Loucy (cell line): ENCODE data around the gene RAPGEF5.

ENCODE experiments used
- H2AFZ ChIP-seq: fragments of 200-600 bp; sonication (generic); 2 replicates; pipeline ENCODE4 v1.6.0; 2016; ENCODE audit warnings: antibody characterized with exemption, mild to moderate bottlenecking, low read length, moderate library complexity
- H3F3A ChIP-seq: fragments of 200-600 bp; 2 replicates; pipeline ENCODE4 v1.6.0; 2016; ENCODE audit warnings: antibody characterized with exemption, low read depth, mild to moderate bottlenecking
- H3K27me3 ChIP-seq: fragments of 200-600 bp; sonication (generic); 2 replicates; pipeline ENCODE4 v1.6.1; 2014; ENCODE audit warnings: low read length, mild to moderate bottlenecking; ENCODE audit not compliant: insufficient read depth, poor library complexity, severe bottlenecking
- H3K36me3 ChIP-seq: fragments of 200-600 bp; sonication (generic); 2 replicates; pipeline ENCODE4 v1.6.1; 2016; ENCODE audit warnings: low read length; ENCODE audit not compliant: insufficient read depth
- H3K4me1 ChIP-seq: fragments of 200-600 bp; sonication (generic); 2 replicates; pipeline ENCODE4 v1.5.1; 2014; ENCODE audit warnings: low read length, mild to moderate bottlenecking; ENCODE audit not compliant: insufficient read depth, poor library complexity, severe bottlenecking
- H3K4me2 ChIP-seq: fragments of 200-600 bp; sonication (generic); 2 replicates; pipeline ENCODE4 v1.6.0; 2014; ENCODE audit warnings: antibody characterized with exemption, low read length, low read depth, mild to moderate bottlenecking; ENCODE audit not compliant: poor library complexity, severe bottlenecking
- H3K4me3 ChIP-seq: fragments of 200-600 bp; sonication (generic); 2 replicates; pipeline ENCODE4 v1.5.1; 2014; ENCODE audit warnings: low read length, mild to moderate bottlenecking, mixed read lengths; ENCODE audit not compliant: poor library complexity, severe bottlenecking
- H3K79me2 ChIP-seq: fragments of 200-600 bp; sonication (generic); 2 replicates; pipeline ENCODE4 v1.6.1; 2014; ENCODE audit warnings: low read length; ENCODE audit not compliant: insufficient read depth
- H3K9ac ChIP-seq: fragments of 200-600 bp; sonication (generic); 2 replicates; pipeline ENCODE4 v1.6.0; 2014; ENCODE audit warnings: mild to moderate bottlenecking, low read depth, low read length, moderate library complexity; ENCODE audit not compliant: poor library complexity, severe bottlenecking
- H3K9me2 ChIP-seq: fragments of 200-600 bp; sonication (generic); replicated peaks from 2 replicates; pipeline ENCODE4 v1.6.1; 2016; ENCODE audit warnings: low read depth, low read length, mixed read lengths
- H3K9me3 ChIP-seq: fragments of 200-600 bp; sonication (generic); 2 replicates; pipeline ENCODE4 v1.6.1; 2014; ENCODE audit warnings: mild to moderate bottlenecking, antibody characterized with exemption, low read length, low read depth; ENCODE audit not compliant: insufficient read depth
- H4K20me1 ChIP-seq: fragments of 200-600 bp; sonication (generic); 2 replicates; pipeline ENCODE4 v1.6.0; 2014; ENCODE audit warnings: antibody characterized with exemption, low read length, mild to moderate bottlenecking; ENCODE audit not compliant: insufficient read depth, poor library complexity, severe bottlenecking
- CTCF ChIP-seq: fragments of 200-600 bp; sonication (generic); conservative IDR thresholded peaks from 2 replicates; pipeline ENCODE4 v1.5.1; 2014; ENCODE audit warnings: mild to moderate bottlenecking, antibody characterized with exemption, low read length
- EZH2phosphoT487 ChIP-seq: fragments of 200-600 bp; IDR thresholded peaks from 2 replicates; pipeline ENCODE4 v1.6.1; 2018; ENCODE audit warnings: antibody characterized with exemption, mild to moderate bottlenecking, moderate library complexity, borderline replicate concordance

RAPGEF5 gene

GRCh38 chr7:22142572-22142971 lies 214.4 kb downstream of the RAPGEF5 start:
- Histone ChIP-seq H3K9me3 (no peaks in the 10 kb centered on the region), H3K4me1 (no peaks in the 10 kb centered on the region), H3K9ac (no peak overlapping the region), H3F3A (no peaks in the 10 kb centered on the region), H3K4me2 (no peak overlapping the region), H3K9me2 (no peaks in the 10 kb centered on the region), H3K27me3 (no peaks in the 10 kb centered on the region), H2AFZ (no peak overlapping the region), H3K4me3 (no peak overlapping the region), H3K36me3 (peaks cover 3% of the 10 kb centered on the region; the same call in 1 of the 2 replicates), H4K20me1 (no peaks in the 10 kb centered on the region), H3K79me2 (no peaks in the 10 kb centered on the region)
- TF ChIP-seq EZH2phosphoT487, result no peak
- no peak for TF ChIP-seq CTCF

DNA sequence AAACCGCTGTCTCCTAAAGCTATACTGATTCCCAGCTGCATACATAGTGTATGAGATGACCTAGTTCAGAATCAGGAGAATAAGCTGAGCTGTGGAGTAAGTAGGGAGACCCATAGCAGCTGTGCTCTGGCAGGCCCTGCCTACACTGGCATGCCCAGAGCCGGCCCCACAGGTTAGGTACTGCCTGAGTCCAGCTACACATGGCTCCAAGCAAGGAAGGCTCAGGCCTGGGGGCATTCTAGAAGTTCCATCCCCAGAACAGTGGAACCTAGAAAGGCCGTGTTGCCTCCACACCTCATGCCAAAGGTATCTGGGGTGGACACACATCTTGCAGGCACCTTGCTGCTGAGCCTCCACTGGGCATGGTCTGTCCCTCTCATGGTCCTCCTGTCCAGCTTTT lies 215.6 kb downstream of the RAPGEF5 start:
- Histone ChIP-seq H2AFZ (no peak overlapping the region), H3K9me3 (no peaks in the 10 kb centered on the region), H4K20me1 (no peaks in the 10 kb centered on the region), H3K9me2 (no peaks in the 10 kb centered on the region), H3K4me2 (no peak overlapping the region), H3K36me3 (peaks cover 3% of the 10 kb centered on the region; the same call in 1 of the 2 replicates), H3F3A (no peaks in the 10 kb centered on the region), H3K4me3 (no peak overlapping the region), H3K4me1 (no peaks in the 10 kb centered on the region), H3K9ac (no peak overlapping the region), H3K79me2 (no peaks in the 10 kb centered on the region), H3K27me3 (no peaks in the 10 kb centered on the region)
- TF ChIP-seq CTCF (no peak), EZH2phosphoT487 (no peak)

- Histone ChIP-seq H3K9ac (no peak overlapping the region), H3K36me3 (peaks cover 3% of the 10 kb centered on the region; the same call in 1 of the 2 replicates), H3K27me3 (no peaks in the 10 kb centered on the region), H3K79me2 (no peaks in the 10 kb centered on the region), H3K9me3 (no peaks in the 10 kb centered on the region), H4K20me1 (no peaks in the 10 kb centered on the region), H3K4me3 (no peak overlapping the region), H3K4me1 (no peaks in the 10 kb centered on the region), H3F3A (no peaks in the 10 kb centered on the region), H3K4me2 (no peak overlapping the region), H3K9me2 (no peaks in the 10 kb centered on the region), H2AFZ (no peak overlapping the region)
- TF ChIP-seq EZH2phosphoT487 (no peak), CTCF (no peak)
These were observed 216.4 kb downstream of the RAPGEF5 start for GRCh38 chr7:22140578-22140977.
